ENCODE data around the gene MRPL53.

DNA sequence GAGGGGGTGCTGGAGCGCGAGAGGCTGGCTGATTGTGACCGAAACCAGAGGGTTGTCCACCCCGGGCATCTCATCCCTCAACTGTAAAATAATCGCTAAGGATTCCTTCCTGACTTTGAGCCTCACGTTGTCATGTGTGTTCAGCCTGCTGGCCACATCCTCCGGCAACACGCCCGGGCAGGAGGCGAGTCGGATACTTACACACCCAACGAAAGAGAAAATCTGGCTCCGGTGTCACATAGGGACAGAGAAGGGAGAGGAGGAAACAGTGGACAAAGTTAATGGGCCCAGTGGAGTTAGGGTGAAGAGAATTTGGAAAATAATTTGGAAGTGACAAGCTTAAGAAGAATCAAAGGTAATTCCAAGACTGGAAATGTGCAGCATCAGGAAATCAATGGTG lies 44.2 kb upstream of the MRPL53 start:
- TF ChIP-seq, protein P1, sequence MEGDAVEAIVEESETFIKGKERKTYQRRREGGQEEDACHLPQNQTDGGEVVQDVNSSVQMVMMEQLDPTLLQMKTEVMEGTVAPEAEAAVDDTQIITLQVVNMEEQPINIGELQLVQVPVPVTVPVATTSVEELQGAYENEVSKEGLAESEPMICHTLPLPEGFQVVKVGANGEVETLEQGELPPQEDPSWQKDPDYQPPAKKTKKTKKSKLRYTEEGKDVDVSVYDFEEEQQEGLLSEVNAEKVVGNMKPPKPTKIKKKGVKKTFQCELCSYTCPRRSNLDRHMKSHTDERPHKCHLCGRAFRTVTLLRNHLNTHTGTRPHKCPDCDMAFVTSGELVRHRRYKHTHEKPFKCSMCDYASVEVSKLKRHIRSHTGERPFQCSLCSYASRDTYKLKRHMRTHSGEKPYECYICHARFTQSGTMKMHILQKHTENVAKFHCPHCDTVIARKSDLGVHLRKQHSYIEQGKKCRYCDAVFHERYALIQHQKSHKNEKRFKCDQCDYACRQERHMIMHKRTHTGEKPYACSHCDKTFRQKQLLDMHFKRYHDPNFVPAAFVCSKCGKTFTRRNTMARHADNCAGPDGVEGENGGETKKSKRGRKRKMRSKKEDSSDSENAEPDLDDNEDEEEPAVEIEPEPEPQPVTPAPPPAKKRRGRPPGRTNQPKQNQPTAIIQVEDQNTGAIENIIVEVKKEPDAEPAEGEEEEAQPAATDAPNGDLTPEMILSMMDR (IDR thresholded peaks at IDR 0.05; ENCODE audit: insufficient read depth, low read length, poor library complexity, severe bottlenecking): no peak
- no peak for TF ChIP-seq EZH2phosphoT487 (conservative IDR thresholded peaks at IDR 0.05; ENCODE audit: low read length)

Measured in SU-DHL-6 (cell line).